A549 (cell line): Measurements from ENCODE around the gene CDK18. TPM values are rescaled to one million over a fixed set of nuclear protein-coding genes. Genes with fewer than 3 reads are reported as not detected.

Experiments used
- ATAC-seq, 2 experiments: fragments of 200-7000 bp in 1 of 2; fragments of >200 bp in 1 of 2; cut with Nextera tagmentation in 1 of 2; cut with Tn5 transposase in 1 of 2; 3 replicates each; pipeline versions ENCODE4 v1.8.0 to v1.9.1; 2018 to 2020; ENCODE audit warnings: mild to moderate bottlenecking in 1 of 2, moderate library complexity in 1 of 2
- CTCF ChIA-PET: fragments of 300-600 bp; sonication (Branson Sonifier 250); formaldehyde crosslinking; extraction: SDS; loops from one replicate; lab custom pipeline; 2021; ENCODE audit warnings: antibody characterized with exemption, inconsistent platforms; lab: Yijun Ruan, JAX
- POLR2A ChIA-PET: fragments of 350-600 bp; formaldehyde crosslinking; extraction: SDS; loops from one replicate; lab custom pipeline; 2021; ENCODE audit warnings: antibody characterized with exemption, inconsistent platforms; lab: Yijun Ruan, JAX
- DNase-seq, 2 experiments: peaks; one replicate each; pipeline versions ENCODE4 v3.0.0 to v3.0.0-alpha.2; 2011 to 2016; ENCODE audit warnings: low read depth in 1 of 2, low spot score in 1 of 2
- FAIRE-seq: peaks from 2 replicates; lab custom pipeline; 2011; peaks lifted over from hg19 to GRCh38; lab: Jason Lieb, UNC
- H3K27ac ChIP-seq, 2 experiments: fragments of >200 bp; sonication (Bioruptor Twin); formaldehyde crosslinking; 3 replicates each; pipeline ENCODE4 v1.5.1; 2016 to 2017
- H3K4me1 ChIP-seq: fragments of >200 bp; sonication (Bioruptor Twin); formaldehyde crosslinking; 3 replicates; pipeline ENCODE4 v1.6.1; 2016
- H3K4me2 ChIP-seq: fragments of >200 bp; sonication (Bioruptor Twin); formaldehyde crosslinking; 3 replicates; pipeline ENCODE4 v1.6.1; 2016
- H3K4me3 ChIP-seq: fragments of >200 bp; sonication (Bioruptor Twin); formaldehyde crosslinking; 3 replicates; pipeline ENCODE4 v1.5.1; 2016
- H3K9me3 ChIP-seq: fragments of >200 bp; sonication (Bioruptor Twin); formaldehyde crosslinking; 3 replicates; pipeline ENCODE4 v1.6.1; 2016
- CBX8 ChIP-seq: fragments of 200-600 bp; sonication (generic); IDR thresholded peaks from 2 replicates; pipeline ENCODE4 v1.6.1; 2016
- EHF ChIP-seq: fragments of 250-450 bp; sonication (Bioruptor Pico); IDR thresholded peaks from 2 replicates; pipeline ENCODE4 v1.5.0; 2020; ENCODE audit warnings: mild to moderate bottlenecking
- ESRRA ChIP-seq: fragments of 150-350 bp; IDR thresholded peaks from 2 replicates; pipeline ENCODE4 v1.6.1; 2014; ENCODE audit warnings: mild to moderate bottlenecking, low read length, borderline replicate concordance
- FOXS1 ChIP-seq: fragments of 250-450 bp; sonication (Bioruptor Pico); IDR thresholded peaks from 2 replicates; pipeline ENCODE4 v1.5.0; 2020; ENCODE audit warnings: mild to moderate bottlenecking, moderate library complexity
- HEYL ChIP-seq: fragments of 250-450 bp; sonication (Bioruptor Pico); IDR thresholded peaks from 2 replicates; pipeline ENCODE4 v1.8.0; 2021; ENCODE audit warnings: mild to moderate bottlenecking, moderate library complexity
- HOXA7 ChIP-seq: fragments of 250-450 bp; sonication (Bioruptor Pico); IDR thresholded peaks from 2 replicates; pipeline ENCODE4 v1.5.0; 2020; ENCODE audit warnings: mild to moderate bottlenecking, moderate library complexity
- MAFK ChIP-seq: fragments of 450-650 bp; IDR thresholded peaks from 2 replicates; pipeline ENCODE4 v1.6.1; 2014; ENCODE audit not compliant: partially characterized antibody
- NPAS2 ChIP-seq: fragments of 250-450 bp; sonication (Bioruptor Pico); IDR thresholded peaks from 2 replicates; pipeline ENCODE4 v1.8.0; 2022; ENCODE audit warnings: mild to moderate bottlenecking, moderate library complexity, borderline replicate concordance
- PBX3 ChIP-seq: IDR thresholded peaks from 2 replicates; pipeline ENCODE4 v1.6.1; 2012
- POLR2AphosphoS2 ChIP-seq: conservative IDR thresholded peaks from 2 replicates; pipeline ENCODE4 v1.6.1; 2012; ENCODE audit warnings: low read length, improper control_type of control experiment, inconsistent platforms
- RCOR1 ChIP-seq: fragments of 150-350 bp; IDR thresholded peaks from 2 replicates; pipeline ENCODE4 v1.6.1; 2014; ENCODE audit warnings: antibody characterized with exemption, low read length, low read depth
- SMC3 ChIP-seq: fragments of >200 bp; sonication (Bioruptor Twin); formaldehyde crosslinking; IDR thresholded peaks from 3 replicates; pipeline ENCODE4 v1.6.1; 2018; ENCODE audit warnings: inconsistent platforms
- TFCP2L1 ChIP-seq: fragments of 250-450 bp; sonication (Bioruptor Pico); IDR thresholded peaks from 2 replicates; pipeline ENCODE4 v1.5.0; 2021; ENCODE audit warnings: mild to moderate bottlenecking
- ZFP36 ChIP-seq: fragments of 450-650 bp; IDR thresholded peaks from 2 replicates; pipeline ENCODE4 v1.6.1; 2014; ENCODE audit warnings: borderline replicate concordance; ENCODE audit not compliant: partially characterized antibody
- ZNF302 ChIP-seq: fragments of 250-450 bp; sonication (Bioruptor Pico); IDR thresholded peaks from 2 replicates; pipeline ENCODE4 v1.9.0; 2021; ENCODE audit warnings: inconsistent platforms, mild to moderate bottlenecking, moderate library complexity
- WGBS: methylation state at CpG from one replicate; pipeline ENCODE4 v1.1.6; 2017; ENCODE audit errors: missing lambda C conversion rate; 5-methylcytosine and 5-hydroxymethylcytosine counted together
- polyA plus RNA-seq, 4 experiments: library from polyadenylated mRNA; depleted of rRNA in 3 of 4; stranded (reverse); fragments of >200 nt; fragmentation: RNase III in 1 of 4; extraction: RNeasy Plus Mini Kit Qiagen cat#74134 plus additional on column Dnase treatment in 1 of 4; gene quantifications; 2 replicates in 3 of 4; 3 replicates in 1 of 4; pipeline ENCODE4 v1.2.3, GENCODE V29; 2011 to 2017
- TF ChIP-seq, protein P1 (sequence below): fragments of 150-350 bp; IDR thresholded peaks from 2 replicates; pipeline ENCODE4 v1.6.1; 2014; ENCODE audit warnings: low read depth, mild to moderate bottlenecking, low read length

The CDK18 gene
- polyA plus RNA-seq, 2 of the 4 experiments (the other 2 are of a cell fraction), result 0.75 to 2.0 TPM

- peaks cover 6% of the 10 kb centered on the region; the same call in 1 of the 3 replicates for H3K4me1 ChIP-seq
- no peak for FAIRE-seq
Measured at GRCh38 chr1:205508227-205508714, 3.8 kb downstream of the CDK18 start.

DNA sequence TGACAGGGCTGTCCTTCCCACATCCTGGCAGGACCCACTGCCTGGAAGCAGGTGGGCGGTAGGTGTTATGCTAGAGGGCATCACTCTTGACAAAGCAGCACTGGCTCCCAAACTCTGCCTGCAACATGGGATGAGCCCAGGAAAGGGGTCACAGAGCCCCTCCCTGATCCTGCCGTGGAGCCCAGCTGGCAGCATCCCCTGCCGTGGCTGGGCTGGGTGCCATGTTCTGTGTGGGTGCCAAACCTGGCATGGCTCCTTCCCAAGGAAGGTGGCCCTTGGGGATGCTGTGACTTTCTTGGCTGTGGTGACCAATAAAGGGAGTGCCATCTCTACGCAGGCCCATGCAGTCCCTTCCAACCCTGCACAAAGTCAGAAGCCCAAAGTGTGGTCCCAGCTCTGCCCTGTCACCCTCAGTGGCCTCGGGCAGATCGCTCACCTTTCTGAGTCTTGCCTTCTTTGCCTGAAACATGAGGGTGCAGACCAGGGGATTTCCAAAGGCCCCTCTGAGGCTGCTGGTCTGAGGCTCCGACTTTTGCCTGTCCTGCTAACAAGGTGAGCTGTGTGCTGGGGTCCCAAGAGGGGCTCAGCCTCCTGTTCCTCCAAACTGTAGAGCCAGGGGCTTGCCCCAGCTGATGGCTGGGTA lies 6.0 kb downstream of the CDK18 start:
- no peak for FAIRE-seq
- ChIA-PET CTCF (interaction anchor here (1.5 to 13.3 kb wide), 6 partner anchors 11 to 175 kb away, joined by 4 to 134 read pairs (median 7); no protein-coding TSS in a partner anchor), POLR2A (no interaction called here)
- 41% methylated on average over 5 of the region's 7 CpGs for WGBS
- ATAC-seq, result no peak
- Histone ChIP-seq H3K4me3 (no peak overlapping the region), H3K4me1 (peaks cover under 1% of the 10 kb centered on the region; the same call in 1 of the 3 replicates), H3K4me2 (no peak overlapping the region), H3K27ac (no peak overlapping the region), H3K9me3 (no peaks in the 10 kb centered on the region)
- TF ChIP-seq EHF (CRISPR knock-in tag), result no peak
- TF ChIP-seq SMC3, result no peak
- no peak for TF ChIP-seq PBX3
- no peak for TF ChIP-seq ZFP36
- no peak for TF ChIP-seq ZNF302 (CRISPR knock-in tag)
- TF ChIP-seq, protein P1, sequence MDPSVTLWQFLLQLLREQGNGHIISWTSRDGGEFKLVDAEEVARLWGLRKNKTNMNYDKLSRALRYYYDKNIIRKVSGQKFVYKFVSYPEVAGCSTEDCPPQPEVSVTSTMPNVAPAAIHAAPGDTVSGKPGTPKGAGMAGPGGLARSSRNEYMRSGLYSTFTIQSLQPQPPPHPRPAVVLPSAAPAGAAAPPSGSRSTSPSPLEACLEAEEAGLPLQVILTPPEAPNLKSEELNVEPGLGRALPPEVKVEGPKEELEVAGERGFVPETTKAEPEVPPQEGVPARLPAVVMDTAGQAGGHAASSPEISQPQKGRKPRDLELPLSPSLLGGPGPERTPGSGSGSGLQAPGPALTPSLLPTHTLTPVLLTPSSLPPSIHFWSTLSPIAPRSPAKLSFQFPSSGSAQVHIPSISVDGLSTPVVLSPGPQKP, result no peak
- no peak for TF ChIP-seq RCOR1
- no peak for TF ChIP-seq TFCP2L1 (CRISPR knock-in tag)
- TF ChIP-seq FOXS1 (CRISPR knock-in tag), result no peak
- DNase-seq, result no peak

More at GRCh38 chr1:205508227-205508714, 3.8 kb downstream of the CDK18 start:
- no peak for DNase-seq
- H3K4me3 ChIP-seq, result no peak overlapping the region
- CTCF ChIA-PET, result interaction anchor here (0.6 to 13.3 kb wide), 8 partner anchors 9 to 154 kb away, joined by 3 to 134 read pairs (median 5); no protein-coding TSS in a partner anchor
- TF ChIP-seq MAFK, result peak; percentile 55
- TF ChIP-seq POLR2AphosphoS2, result no peak
- TF ChIP-seq CBX8, result no peak
- TF ChIP-seq NPAS2 (CRISPR knock-in tag), result no peak
- TF ChIP-seq, all 56 proteins: peak for 1
- no peak overlapping the region for H3K27ac ChIP-seq
- no peaks in the 10 kb centered on the region for H3K9me3 ChIP-seq
- POLR2A ChIA-PET, result no interaction called here
- WGBS, result 85% methylated on average over 5 of the region's 5 CpGs
- no peak overlapping the region for H3K4me2 ChIP-seq
- ATAC-seq, result no peak

- FAIRE-seq (no peak), ATAC-seq (no peak), DNase-seq (no peak)
- CTCF ChIA-PET, result interaction anchor here (1.4 to 13.3 kb wide), 5 partner anchors 13 to 157 kb away, joined by 3 to 134 read pairs (median 8); no protein-coding TSS in a partner anchor
- Histone ChIP-seq H3K4me3 (no peak overlapping the region), H3K27ac (no peak overlapping the region), H3K9me3 (no peaks in the 10 kb centered on the region), H3K4me1 (no peaks in the 10 kb centered on the region), H3K4me2 (no peak overlapping the region)
- TF ChIP-seq HEYL, result no peak
- TF ChIP-seq HOXA7 (CRISPR knock-in tag), result no peak
- no peak for TF ChIP-seq ESRRA
- no peak for TF ChIP-seq ZFP36
- WGBS, result 58% methylated on average over 3 of the region's 3 CpGs
- POLR2A ChIA-PET, result no interaction called here
Measured at GRCh38 chr1:205510951-205511330, 6.5 kb downstream of the CDK18 start.
